HG03139 (cell line): ENCODE data around the gene DUSP23.

ENCODE experiments used
- ATAC-seq: cut with Tn5 transposase; IDR thresholded peaks from one replicate; pipeline ENCODE4 v1.9.1; 2021; ENCODE audit not compliant: unreplicated experiment

The DUSP23 gene

DNA sequence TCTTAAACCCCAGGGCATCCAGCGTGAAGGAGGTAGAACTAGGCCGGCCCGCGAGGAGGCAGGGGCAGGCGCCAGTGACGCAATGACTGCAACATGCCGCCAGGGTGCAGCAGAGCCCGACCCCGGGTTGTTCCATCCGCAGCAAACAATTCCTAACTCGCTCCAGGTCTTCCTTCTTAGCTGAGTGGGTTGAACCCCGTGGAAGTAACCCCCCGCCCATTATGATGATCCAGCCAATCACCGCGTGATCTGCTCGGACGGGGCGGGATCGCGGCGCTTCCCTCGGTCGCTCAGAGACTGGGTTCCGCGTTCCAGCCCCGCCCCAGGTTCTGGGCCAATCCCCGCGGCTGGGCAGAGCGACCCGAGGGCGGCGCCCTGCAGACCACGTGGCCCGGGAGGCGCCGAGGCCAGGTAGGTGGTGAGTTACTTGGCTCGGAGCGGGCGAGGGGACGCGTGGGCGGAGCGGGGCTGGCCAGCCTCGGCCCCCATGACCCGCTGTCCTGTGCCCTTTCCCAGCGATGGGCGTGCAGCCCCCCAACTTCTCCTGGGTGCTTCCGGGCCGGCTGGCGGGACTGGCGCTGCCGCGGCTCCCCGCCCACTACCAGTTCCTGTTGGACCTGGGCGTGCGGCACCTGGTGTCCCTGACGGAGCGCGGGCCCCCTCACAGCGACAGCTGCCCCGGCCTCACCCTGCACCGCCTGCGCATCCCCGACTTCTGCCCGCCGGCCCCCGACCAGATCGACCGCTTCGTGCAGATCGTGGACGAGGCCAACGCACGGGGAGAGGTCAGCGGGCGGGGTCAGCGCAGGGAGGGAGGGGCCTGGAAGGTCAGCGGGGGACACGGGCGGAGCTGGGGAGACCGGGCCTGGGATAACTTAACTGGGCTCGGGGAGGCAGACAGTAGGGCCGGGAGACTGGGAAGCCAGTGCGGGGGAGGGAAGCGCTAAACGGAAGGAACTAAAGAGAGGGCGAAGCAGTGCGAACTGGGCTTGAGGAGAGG lies at the start of gene DUSP23:
TSS of gene DUSP23 (plus strand) at position 380 of the 1,000 bp plus-strand sequence. CDS start at position 519, 139 bp downstream.
- peak; percentile 99 for ATAC-seq

GRCh38 chr1:159737238-159737916 lies 43.4 kb upstream of the DUSP23 start:
- ATAC-seq, result no peak

DNA sequence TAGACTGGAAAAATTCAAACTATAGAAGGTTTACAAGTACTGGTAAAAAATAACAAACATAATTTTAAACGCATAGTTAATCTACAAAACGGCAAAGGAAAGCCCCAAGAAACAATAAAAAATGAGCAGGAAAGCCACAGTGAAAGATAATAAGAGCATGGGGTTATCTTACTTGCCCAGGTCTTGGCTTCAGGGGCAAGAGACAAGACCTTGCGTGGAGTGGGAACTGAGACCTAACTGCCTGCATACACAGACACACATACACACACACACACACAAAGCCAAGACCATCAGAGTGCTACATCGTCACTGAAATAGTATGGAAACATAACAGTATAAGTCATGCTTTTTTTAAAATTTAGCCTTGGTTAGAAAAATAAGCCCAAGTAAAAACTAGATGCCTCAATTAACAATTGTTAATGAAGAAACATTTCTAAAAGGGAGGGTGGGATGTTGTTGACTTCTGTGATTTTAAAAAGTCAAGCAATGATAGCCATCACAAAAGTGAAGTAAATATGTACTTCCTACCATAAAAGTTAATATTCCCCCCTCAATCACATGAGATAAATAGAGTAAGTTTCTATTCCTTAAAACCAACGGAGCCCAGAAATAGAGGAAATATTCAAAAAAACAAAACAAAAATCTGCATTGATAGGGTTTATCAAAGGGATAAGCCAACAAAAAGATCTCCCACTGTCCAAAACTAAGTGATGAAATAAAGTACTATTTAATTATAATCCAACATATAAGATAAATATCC lies 36.9 kb upstream of the DUSP23 start:
- ATAC-seq, result no peak

DNA sequence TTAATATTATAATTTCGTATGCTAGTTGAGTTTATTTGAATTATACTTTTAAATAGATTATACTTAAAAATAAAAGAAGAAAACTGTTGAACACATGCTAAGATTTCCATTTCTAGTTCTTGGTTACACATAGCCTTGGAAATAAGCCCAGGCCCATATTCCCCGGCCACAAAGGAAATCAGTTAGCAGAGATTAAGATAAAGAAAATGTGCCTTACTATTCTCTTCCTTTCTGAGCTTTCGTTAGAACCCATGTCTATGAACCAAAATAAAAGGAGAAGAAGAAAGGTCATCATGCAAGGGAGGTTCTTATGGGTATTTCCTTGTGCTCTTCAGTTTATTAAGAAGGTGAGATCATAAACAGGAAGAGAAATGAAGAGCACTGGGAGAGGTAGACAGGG lies 34.1 kb upstream of the DUSP23 start:
- ATAC-seq, result no peak

DNA sequence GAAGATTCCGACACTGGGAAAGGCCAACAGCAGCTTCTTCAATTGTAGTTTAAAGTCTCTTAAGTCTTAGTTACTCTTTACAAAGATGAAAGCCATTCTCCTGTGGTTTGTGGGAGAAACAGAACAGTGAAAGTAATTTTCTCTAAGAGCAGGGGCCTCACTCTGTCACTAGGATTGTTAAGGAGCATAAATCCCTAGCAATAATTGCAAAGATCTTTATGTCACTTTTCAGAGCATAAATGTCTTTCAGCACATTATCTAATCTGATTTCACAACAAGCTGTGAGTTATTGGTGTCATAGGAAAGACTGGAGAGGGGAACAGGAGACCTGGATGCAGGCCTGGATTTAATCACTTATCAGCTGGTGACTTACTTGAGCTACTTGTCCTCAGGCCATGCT lies 32.4 kb upstream of the DUSP23 start:
- no peak for ATAC-seq

DNA sequence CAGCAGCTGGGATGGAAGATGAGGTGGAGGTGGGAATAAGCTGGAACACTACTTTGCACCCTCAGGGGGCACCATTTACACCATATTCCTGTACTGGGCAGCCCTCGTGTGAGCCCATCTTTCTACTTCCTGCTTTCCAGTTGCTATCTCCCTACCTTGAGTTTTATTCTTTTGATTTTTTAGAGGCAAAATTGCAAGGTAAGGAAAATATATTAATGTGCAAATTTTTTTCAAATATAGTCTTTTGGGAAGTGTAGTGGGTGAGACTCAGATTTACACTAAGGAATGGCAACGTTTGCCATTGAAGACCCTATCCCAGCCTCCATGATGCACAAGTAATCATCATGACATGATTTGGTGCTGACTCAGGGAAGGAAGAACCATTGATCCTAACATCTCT lies 31.1 kb upstream of the DUSP23 start:
- ATAC-seq, result no peak

GRCh38 chr1:159750621-159751020 lies 30.1 kb upstream of the DUSP23 start:
- ATAC-seq, result no peak

DNA sequence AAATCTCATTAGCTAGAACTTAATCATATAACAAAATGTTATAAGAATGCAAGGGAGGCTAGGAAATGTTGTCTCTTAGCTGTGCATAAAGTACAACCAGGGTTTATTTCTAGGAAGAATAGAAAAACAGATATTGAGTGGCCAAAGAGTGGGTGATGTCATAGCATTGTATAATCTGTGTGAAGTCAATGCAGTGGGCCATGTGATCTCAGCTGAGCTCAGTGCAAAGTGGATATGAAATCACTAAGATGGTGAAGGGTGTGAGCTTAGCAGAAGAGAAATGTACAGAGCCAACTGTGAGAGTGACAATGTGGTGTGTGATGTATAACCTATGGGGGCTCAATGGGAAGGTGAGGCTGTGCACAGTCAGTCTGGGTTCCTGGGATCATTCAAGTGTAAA lies 29.7 kb upstream of the DUSP23 start:
- no peak for ATAC-seq

DNA sequence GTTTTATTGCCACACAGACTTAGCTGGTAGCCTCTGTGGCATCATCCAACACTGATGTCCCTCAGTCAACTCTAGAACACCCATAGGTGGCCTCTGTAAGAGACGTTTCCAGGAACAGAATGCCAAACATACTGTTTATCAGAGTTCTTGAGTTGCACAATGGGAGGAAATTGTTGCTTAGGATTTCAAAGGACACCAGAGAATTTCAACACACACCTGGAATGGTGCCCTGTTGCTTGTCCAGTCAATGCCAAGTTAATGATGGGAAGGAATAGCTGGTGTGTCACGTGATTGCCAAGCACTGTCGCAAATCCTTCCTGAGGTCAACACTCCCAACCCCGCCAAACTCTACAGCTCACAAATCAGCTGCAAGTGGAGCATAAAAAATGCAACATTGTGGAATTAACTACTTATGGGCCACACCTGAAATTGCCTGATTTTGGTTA lies 28.6 kb upstream of the DUSP23 start:
- no peak for ATAC-seq

DNA sequence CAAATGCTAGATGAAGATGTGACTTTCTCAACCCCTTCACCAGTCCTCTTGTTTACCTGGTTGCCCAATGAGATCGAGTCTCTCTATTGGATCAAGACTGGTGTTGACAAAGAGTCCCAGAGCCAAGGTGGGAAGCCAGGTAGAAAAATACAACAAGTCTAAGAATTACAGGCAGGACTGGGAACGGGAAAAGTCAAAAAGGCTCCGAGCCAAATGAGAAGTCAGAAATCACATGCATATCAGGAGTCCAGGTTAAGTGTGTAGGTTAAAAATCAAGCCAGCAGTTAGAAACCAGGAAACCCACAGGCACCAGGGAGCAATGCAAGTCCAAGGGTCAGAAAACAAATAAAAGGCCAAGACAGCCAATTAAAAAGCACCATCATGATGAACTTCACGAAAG lies 27.4 kb upstream of the DUSP23 start:
- no peak for ATAC-seq

GRCh38 chr1:159755451-159756007 lies 25.2 kb upstream of the DUSP23 start:
- ATAC-seq, result no peak

DNA sequence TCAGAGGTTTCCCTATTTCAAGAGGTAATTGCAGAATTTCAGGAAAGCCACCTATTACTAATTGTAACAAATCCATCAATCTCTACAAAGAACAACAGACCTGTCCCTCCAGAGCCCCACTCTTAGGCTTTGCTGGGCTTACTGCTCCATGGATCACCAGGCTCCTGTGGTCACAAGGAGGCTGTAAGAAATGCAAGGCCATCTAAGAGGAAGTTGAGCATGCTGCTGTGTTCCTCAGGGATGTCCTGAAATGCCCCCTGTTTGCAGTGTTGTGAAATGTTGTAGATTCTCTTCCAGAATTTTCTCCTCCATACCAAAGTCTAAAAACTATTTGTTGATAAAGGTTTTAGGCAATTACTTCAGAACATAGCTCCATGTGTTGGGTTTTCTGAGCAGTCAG lies 24.4 kb upstream of the DUSP23 start:
- ATAC-seq, result no peak

DNA sequence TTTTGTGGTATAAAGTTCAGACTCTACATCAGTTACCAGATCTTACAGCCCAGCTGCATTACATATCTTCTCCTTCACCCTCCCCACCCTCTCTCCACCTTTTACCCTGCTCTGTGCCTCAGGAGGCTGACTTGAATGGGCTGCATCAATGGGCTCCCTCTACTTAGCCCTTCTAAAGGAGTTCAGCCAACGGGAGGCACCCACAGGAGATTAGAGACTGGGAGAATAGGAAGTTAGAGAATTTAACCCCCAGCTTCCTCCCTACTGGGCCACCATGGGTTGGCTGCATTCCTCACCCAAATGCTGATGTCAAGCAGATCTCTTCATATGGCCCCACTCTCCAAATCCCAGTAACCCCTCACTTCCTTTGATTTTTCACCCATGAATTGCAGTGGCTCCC lies 17.1 kb upstream of the DUSP23 start:
- ATAC-seq, result no peak

DNA sequence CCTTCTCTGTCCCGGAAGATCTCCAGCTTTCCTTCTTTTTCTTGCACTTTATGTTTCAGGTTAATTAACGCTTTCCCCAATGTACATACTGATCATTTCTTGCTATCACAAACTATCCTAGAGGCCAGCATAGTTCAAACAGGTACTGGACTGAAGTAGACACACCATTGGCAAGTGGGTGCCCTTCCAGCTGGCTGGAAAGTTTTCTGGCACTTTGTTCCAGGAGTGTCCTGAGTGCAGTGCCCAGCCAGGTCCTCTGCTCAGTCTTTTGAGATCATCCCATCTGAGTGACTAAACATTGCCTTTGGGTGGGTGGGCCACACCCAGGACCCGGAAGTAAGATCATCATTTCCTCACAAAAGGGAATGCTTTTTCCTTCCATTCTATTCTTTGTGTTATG lies 15.0 kb upstream of the DUSP23 start:
- no peak for ATAC-seq

- no peak for ATAC-seq
These were observed 9.5 kb upstream of the DUSP23 start for GRCh38 chr1:159771127-159771895.

DNA sequence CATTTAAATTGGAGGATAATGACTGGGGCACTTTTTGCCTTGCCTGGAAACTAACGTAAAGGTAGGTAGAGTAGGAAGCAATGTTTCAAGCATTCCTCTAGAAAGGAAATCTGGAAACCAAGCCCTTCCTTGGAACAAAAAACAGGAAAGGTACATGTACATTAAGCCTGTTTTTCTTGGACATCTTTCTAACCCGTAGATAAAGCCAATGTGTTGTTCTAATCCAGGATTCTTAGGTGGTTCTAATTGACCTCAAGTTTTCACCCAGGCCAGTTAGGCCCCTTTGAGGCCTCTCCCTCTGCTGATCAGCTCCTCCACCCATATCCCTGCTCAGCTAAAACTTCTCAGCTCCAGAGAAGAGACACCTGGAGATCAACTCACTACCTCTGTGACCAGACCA lies 6.3 kb upstream of the DUSP23 start:
- no peak for ATAC-seq

GRCh38 chr1:159775716-159776115 lies 5.0 kb upstream of the DUSP23 start:
- no peak for ATAC-seq

DNA sequence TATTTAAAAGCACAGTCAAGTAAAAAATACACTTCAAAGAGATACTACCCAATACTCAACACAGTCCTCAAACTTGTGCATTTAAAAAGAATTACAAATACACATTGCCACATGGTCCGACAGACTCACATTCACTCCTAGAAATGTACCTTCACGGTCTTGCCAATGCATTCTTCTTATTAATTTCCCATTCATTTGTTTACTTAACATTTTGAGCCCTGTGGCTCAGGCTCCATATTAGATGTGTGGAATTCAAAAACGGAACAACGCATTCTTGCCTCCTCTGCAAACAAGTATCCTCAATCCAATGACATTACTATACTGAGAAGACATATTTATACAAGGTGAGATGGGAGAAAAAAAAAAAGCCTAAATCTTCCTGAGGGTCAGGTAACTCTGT lies 2.5 kb upstream of the DUSP23 start:
- no peak for ATAC-seq

- ATAC-seq, result no peak
These were observed 1.3 kb upstream of the DUSP23 start for GRCh38 chr1:159779403-159779851.

DNA sequence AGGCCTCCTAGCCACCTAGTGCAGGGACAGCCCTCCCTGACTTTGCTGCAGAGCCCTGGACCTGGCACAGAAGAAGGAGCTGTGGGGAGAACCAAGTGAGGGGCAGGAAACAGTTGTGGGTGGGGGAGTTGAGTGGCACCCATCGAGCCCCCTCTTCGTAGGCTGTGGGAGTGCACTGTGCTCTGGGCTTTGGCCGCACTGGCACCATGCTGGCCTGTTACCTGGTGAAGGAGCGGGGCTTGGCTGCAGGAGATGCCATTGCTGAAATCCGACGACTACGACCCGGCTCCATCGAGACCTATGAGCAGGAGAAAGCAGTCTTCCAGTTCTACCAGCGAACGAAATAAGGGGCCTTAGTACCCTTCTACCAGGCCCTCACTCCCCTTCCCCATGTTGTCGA lies 1.2 kb downstream of the DUSP23 start:
- no peak for ATAC-seq
